Peyer's patch (tissue), 4 donors: ENCODE data around the gene NPR1. TPM values are rescaled to one million over a fixed set of nuclear protein-coding genes. Genes with fewer than 3 reads are reported as not detected.

Experiments used
- DNase-seq, 3 donors: peaks; one replicate each; pipeline ENCODE4 v3.0.0-alpha.2; 2017 to 2019
- H3K27ac ChIP-seq, 4 donors: fragments of 200-600 bp; sonication (generic); one replicate each; pipeline ENCODE4 v1.5.1; 2016 to 2019
- H3K27me3 ChIP-seq, 2 donors: fragments of 200-600 bp; sonication (generic); one replicate each; pipeline ENCODE4 v1.5.1; 2019
- H3K36me3 ChIP-seq, 3 donors: fragments of 200-600 bp; sonication (generic); one replicate each; pipeline ENCODE4 v1.5.1; 2016 to 2019
- H3K4me1 ChIP-seq, 4 donors: fragments of 200-600 bp; sonication (generic); one replicate each; pipeline ENCODE4 v1.5.1; 2016 to 2019
- H3K4me3 ChIP-seq, 4 donors: fragments of 200-600 bp; sonication (generic); 1 replicate in 3 of 4; 2 replicates in 1 of 4; pipeline ENCODE4 v1.5.1; 2016 to 2019; ENCODE audit warnings: mild to moderate bottlenecking in 1 of 4
- H3K9me3 ChIP-seq, 4 donors: fragments of 200-600 bp; sonication (generic); one replicate each; pipeline ENCODE4 v1.5.1; 2016 to 2019; ENCODE audit warnings: mild to moderate bottlenecking in 1 of 4
- POLR2A ChIP-seq, 2 donors: fragments of 450-650 bp; IDR thresholded peaks; one replicate each; pipeline ENCODE4 v1.5.1; 2017; ENCODE audit warnings: antibody characterized with exemption in 2 of 2, mild to moderate bottlenecking in 2 of 2, moderate library complexity in 2 of 2
- total RNA-seq, 4 donors: library from RNA; depleted of rRNA; stranded (reverse); fragments of >200 nt; gene quantifications; one replicate each; pipeline ENCODE4 v1.1.0, GENCODE V29; 2016
- TF ChIP-seq, protein P1 (sequence below), 6 experiments: fragments of 450-650 bp in 4 of 6; fragments of 200-600 bp in 2 of 6; sonication (generic) in 1 of 6; IDR thresholded peaks; one replicate each; pipeline ENCODE4 v1.5.1; 2017 to 2019; ENCODE audit warnings: antibody characterized with exemption in 6 of 6, mild to moderate bottlenecking in 3 of 6, moderate library complexity in 1 of 6

The NPR1 gene
- total RNA-seq, result 10 to 100 TPM in 2 of 4 donors, 1 to 10 TPM in 2; 5.0 to 17.3 (median 10.9) TPM

GRCh38 chr1:153678519-153679336, at the start of gene NPR1:
TSS of gene NPR1 (plus strand) at chr1:153678688. CDS start at chr1:153679109, 421 bp downstream.
- Histone ChIP-seq H3K36me3 (no peaks in the 10 kb centered on the region), H3K27me3 (peaks cover 0 to 22% of the 10 kb centered on the region in 2 donors), H3K4me3 (peak within 1 kb of the TSS; percentile 24 to 60 (median 47)), H3K9me3 (no peaks in the 10 kb centered on the region), H3K27ac (peak within 1 kb of the TSS in 3 of 4 donors; percentile 20 to 49 (median 39)), H3K4me1 (peaks cover 3 to 25% (median 19%) of the 10 kb centered on the region in 4 donors)
- DNase-seq, result peak; percentile 37 to 67 (median 59)
- no peak for TF ChIP-seq POLR2A (IDR thresholded peaks at IDR 0.05)
- TF ChIP-seq, protein P1, sequence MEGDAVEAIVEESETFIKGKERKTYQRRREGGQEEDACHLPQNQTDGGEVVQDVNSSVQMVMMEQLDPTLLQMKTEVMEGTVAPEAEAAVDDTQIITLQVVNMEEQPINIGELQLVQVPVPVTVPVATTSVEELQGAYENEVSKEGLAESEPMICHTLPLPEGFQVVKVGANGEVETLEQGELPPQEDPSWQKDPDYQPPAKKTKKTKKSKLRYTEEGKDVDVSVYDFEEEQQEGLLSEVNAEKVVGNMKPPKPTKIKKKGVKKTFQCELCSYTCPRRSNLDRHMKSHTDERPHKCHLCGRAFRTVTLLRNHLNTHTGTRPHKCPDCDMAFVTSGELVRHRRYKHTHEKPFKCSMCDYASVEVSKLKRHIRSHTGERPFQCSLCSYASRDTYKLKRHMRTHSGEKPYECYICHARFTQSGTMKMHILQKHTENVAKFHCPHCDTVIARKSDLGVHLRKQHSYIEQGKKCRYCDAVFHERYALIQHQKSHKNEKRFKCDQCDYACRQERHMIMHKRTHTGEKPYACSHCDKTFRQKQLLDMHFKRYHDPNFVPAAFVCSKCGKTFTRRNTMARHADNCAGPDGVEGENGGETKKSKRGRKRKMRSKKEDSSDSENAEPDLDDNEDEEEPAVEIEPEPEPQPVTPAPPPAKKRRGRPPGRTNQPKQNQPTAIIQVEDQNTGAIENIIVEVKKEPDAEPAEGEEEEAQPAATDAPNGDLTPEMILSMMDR (IDR thresholded peaks at IDR 0.05), result no peak

GRCh38 chr1:153629343-153629665, 49.2 kb upstream of the NPR1 start:
- TF ChIP-seq, protein P1 (IDR thresholded peaks at IDR 0.05), result no peak
- TF ChIP-seq POLR2A (IDR thresholded peaks at IDR 0.05), result no peak
- Histone ChIP-seq H3K27me3 (no peaks in the 10 kb centered on the region), H3K27ac (no peak overlapping the region), H3K4me3 (no peak overlapping the region), H3K4me1 (peaks cover 0 to 40% (median 3%) of the 10 kb centered on the region in 4 donors), H3K36me3 (no peaks in the 10 kb centered on the region), H3K9me3 (no peaks in the 10 kb centered on the region)
- DNase-seq, result peak in 2 of 3 donors; percentile 30

DNA sequence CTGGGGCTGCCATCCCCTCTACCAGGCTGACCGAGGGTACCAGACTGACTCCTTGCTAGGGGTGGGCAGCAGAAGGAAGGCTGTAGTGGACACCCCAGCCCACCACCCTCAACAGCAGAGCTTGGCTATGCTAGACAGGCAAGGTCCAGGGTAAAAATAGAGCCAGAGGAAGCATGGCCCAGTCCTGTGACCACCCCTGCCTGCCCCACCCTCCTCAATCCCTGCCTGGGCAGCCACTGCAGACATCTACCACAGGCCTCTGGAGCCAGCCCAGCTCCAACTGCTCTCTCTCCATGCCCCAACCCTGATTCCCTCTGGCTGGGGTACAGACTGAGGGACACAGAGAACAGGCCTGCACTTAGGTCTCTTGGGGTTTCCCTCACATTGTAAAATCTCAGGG, 48.5 kb upstream of the NPR1 start:
- no peaks in the 10 kb centered on the region for H3K27me3 ChIP-seq
- DNase-seq, result no peak
- no peaks in the 10 kb centered on the region for H3K36me3 ChIP-seq
- no peak overlapping the region for H3K4me3 ChIP-seq
- no peaks in the 10 kb centered on the region for H3K9me3 ChIP-seq
- peaks cover 0 to 41% (median 4%) of the 10 kb centered on the region in 4 donors for H3K4me1 ChIP-seq
- no peak for TF ChIP-seq POLR2A (IDR thresholded peaks at IDR 0.05)
- TF ChIP-seq, protein P1 (IDR thresholded peaks at IDR 0.05), result no peak
- no peak overlapping the region for H3K27ac ChIP-seq

DNA sequence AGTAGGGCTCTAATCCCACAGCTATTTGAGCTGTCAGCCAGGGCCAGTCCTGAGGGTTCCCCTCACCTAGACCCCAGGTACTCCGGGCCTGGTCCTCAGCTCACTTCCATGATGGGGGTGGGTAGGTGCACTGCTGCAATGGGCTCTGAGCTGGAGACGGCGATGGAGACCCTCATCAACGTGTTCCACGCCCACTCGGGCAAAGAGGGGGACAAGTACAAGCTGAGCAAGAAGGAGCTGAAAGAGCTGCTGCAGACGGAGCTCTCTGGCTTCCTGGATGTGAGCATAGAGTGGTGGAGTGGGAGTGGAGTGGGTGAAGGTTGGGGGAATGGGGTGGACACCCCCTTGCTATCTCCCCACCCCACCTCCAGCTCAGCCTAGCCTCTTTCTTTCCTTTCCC, 48.1 kb upstream of the NPR1 start:
- TF ChIP-seq POLR2A (IDR thresholded peaks at IDR 0.05), result no peak
- TF ChIP-seq, protein P1 (IDR thresholded peaks at IDR 0.05), result no peak
- no peaks in the 10 kb centered on the region for H3K36me3 ChIP-seq
- H3K9me3 ChIP-seq, result no peaks in the 10 kb centered on the region
- no peaks in the 10 kb centered on the region for H3K27me3 ChIP-seq
- H3K4me1 ChIP-seq, result peaks cover 0 to 46% (median 7%) of the 10 kb centered on the region in 4 donors
- DNase-seq, result peak in 1 of 3 donors; percentile 31
- H3K27ac ChIP-seq, result peak overlapping the region in 2 of 4 donors; percentile 33 to 46
- H3K4me3 ChIP-seq, result no peak overlapping the region

GRCh38 chr1:153631047-153632022, 47.2 kb upstream of the NPR1 start:
- H3K4me1 ChIP-seq, result peaks cover 0 to 47% (median 11%) of the 10 kb centered on the region in 4 donors
- no peak for TF ChIP-seq POLR2A (IDR thresholded peaks at IDR 0.05)
- TF ChIP-seq, protein P1 (IDR thresholded peaks at IDR 0.05), result no peak
- no peaks in the 10 kb centered on the region for H3K27me3 ChIP-seq
- H3K4me3 ChIP-seq, result no peak overlapping the region
- H3K36me3 ChIP-seq, result peaks cover 0 to 7% (median 0%) of the 10 kb centered on the region in 3 donors
- no peaks in the 10 kb centered on the region for H3K9me3 ChIP-seq
- H3K27ac ChIP-seq, result peak overlapping the region in 2 of 4 donors; percentile 33 to 46
- DNase-seq, result peak in 1 of 3 donors; percentile 42
